ENCODE data around the gene UGT1A5.

UGT1A5 gene

GRCh38 chr2:233816771-233817170 lies 104.1 kb downstream of the UGT1A5 start:
- in situ Hi-C loops (cut with HindIII; ENCODE audit: low sequenced_read_pairs) = no loop called here
- no peak for TF ChIP-seq CTCF (IDR thresholded peaks at IDR 0.05; ENCODE audit: low read depth, low read length)
- DNase-seq (ENCODE audit: low read depth, low spot score) = no peak
- no peak overlapping the region for H3K4me3 ChIP-seq (ENCODE audit: low read depth, low read length)

- in situ Hi-C loops (cut with HindIII; ENCODE audit: low sequenced_read_pairs) = no loop called here
- TF ChIP-seq CTCF (IDR thresholded peaks at IDR 0.05; ENCODE audit: low read depth, low read length) = no peak
- no peak for DNase-seq (ENCODE audit: low read depth, low spot score)
- no peak overlapping the region for H3K4me3 ChIP-seq (ENCODE audit: low read depth, low read length)
Measured at GRCh38 chr2:233817361-233817911, 104.7 kb downstream of the UGT1A5 start.

- no peak for DNase-seq (ENCODE audit: low read depth, low spot score)
- in situ Hi-C loops (cut with HindIII; ENCODE audit: low sequenced_read_pairs) = no loop called here
- H3K4me3 ChIP-seq (ENCODE audit: low read depth, low read length) = no peak overlapping the region
- no peak for TF ChIP-seq CTCF (IDR thresholded peaks at IDR 0.05; ENCODE audit: low read depth, low read length)
Measured at GRCh38 chr2:233817995-233818638, 105.4 kb downstream of the UGT1A5 start.

- H3K4me3 ChIP-seq (ENCODE audit: low read depth, low read length) = no peak overlapping the region
- TF ChIP-seq CTCF (IDR thresholded peaks at IDR 0.05; ENCODE audit: low read depth, low read length) = no peak
- in situ Hi-C loops (cut with HindIII; ENCODE audit: low sequenced_read_pairs) = no loop called here
- DNase-seq (ENCODE audit: low read depth, low spot score) = no peak
Measured at GRCh38 chr2:233818639-233819621, 106.2 kb downstream of the UGT1A5 start.

- no peak overlapping the region for H3K4me3 ChIP-seq (ENCODE audit: low read depth, low read length)
- DNase-seq (ENCODE audit: low read depth, low spot score) = no peak
- TF ChIP-seq CTCF (IDR thresholded peaks at IDR 0.05; ENCODE audit: low read depth, low read length) = no peak
- in situ Hi-C loops (cut with HindIII; ENCODE audit: low sequenced_read_pairs) = no loop called here
Measured at GRCh38 chr2:233819884-233820773, 107.4 kb downstream of the UGT1A5 start.

- no peak for TF ChIP-seq CTCF (IDR thresholded peaks at IDR 0.05; ENCODE audit: low read depth, low read length)
- no peak overlapping the region for H3K4me3 ChIP-seq (ENCODE audit: low read depth, low read length)
- no peak for DNase-seq (ENCODE audit: low read depth, low spot score)
- in situ Hi-C loops (cut with HindIII; ENCODE audit: low sequenced_read_pairs) = no loop called here
Measured at GRCh38 chr2:233820774-233821105, 108.0 kb downstream of the UGT1A5 start.

Measured in astrocyte of the spinal cord (primary cell).